Upper lobe of right lung (tissue), 1 donor: Measurements from ENCODE around the gene ANXA10. TPM values are rescaled to one million over a fixed set of nuclear protein-coding genes. Genes with fewer than 3 reads are reported as not detected.

Experiments used
- ATAC-seq: fragments of 200-7000 bp; cut with Tn5 transposase; one replicate; pipeline ENCODE4 v1.9.1; 2020; ENCODE audit warnings: mild to moderate bottlenecking, moderate library complexity
- DNase-seq: peaks from one replicate; pipeline ENCODE4 v3.0.0-alpha.2; 2020
- H3K27ac ChIP-seq: fragments of 200-600 bp; one replicate; pipeline ENCODE4 v1.8.0; 2022
- H3K27me3 ChIP-seq: fragments of 200-600 bp; one replicate; pipeline ENCODE4 v1.8.0; 2022; ENCODE audit warnings: mild to moderate bottlenecking
- H3K36me3 ChIP-seq: fragments of 200-600 bp; one replicate; pipeline ENCODE4 v1.8.0; 2022
- H3K4me1 ChIP-seq: fragments of 200-600 bp; one replicate; pipeline ENCODE4 v1.8.0; 2022
- H3K4me3 ChIP-seq: fragments of 200-600 bp; one replicate; pipeline ENCODE4 v1.8.0; 2022; ENCODE audit warnings: mild to moderate bottlenecking
- H3K9me3 ChIP-seq: fragments of 200-600 bp; one replicate; pipeline ENCODE4 v1.8.0; 2022
- intact Hi-C: fragments of 100-400 bp; cut with DNase I; formaldehyde crosslinking; loops from one replicate; pipeline ENCODE4 v1.11.0; 2022
- total RNA-seq: library from RNA; stranded (reverse); fragmentation: NEBNext Ultra II Directional; extraction: Animal tissue kit (Norgen Biotek cat#: 25700); gene quantifications from one replicate; pipeline ENCODE4 v1.2.1, GENCODE V29; 2021
- TF ChIP-seq, protein P1 (sequence below): fragments of 200-600 bp; IDR thresholded peaks from one replicate; pipeline ENCODE4 v1.8.0; 2022; ENCODE audit warnings: antibody characterized with exemption
- donor health status: DM: no; HTN: yes; CAD: no; lungs with severe emphysema.

Gene ANXA10
- total RNA-seq, 1 donor from 2014 or later = not detected

DNA sequence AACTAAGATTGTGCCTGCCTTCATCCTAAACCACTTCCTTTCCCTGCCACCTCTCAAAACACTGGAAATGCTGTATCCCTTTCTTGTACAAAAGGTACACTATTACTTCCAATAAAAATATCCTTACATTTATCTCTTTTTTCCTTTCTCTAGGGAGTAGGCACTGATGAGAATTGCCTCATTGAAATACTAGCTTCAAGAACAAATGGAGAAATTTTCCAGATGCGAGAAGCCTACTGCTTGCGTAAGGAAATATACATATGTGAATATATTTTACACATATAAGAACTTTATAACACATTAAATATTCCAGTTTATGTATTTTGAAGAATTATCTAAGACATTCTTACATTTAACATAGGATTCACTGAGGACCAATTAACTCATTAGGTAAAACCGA, 71.7 kb downstream of the ANXA10 start:
- no peaks in the 10 kb centered on the region for H3K9me3 ChIP-seq
- intact Hi-C loops = no loop called here
- H3K4me3 ChIP-seq = no peak overlapping the region
- no peak overlapping the region for H3K27ac ChIP-seq
- ATAC-seq (no peak), DNase-seq (no peak)
- H3K27me3 ChIP-seq = no peaks in the 10 kb centered on the region
- TF ChIP-seq, protein P1, sequence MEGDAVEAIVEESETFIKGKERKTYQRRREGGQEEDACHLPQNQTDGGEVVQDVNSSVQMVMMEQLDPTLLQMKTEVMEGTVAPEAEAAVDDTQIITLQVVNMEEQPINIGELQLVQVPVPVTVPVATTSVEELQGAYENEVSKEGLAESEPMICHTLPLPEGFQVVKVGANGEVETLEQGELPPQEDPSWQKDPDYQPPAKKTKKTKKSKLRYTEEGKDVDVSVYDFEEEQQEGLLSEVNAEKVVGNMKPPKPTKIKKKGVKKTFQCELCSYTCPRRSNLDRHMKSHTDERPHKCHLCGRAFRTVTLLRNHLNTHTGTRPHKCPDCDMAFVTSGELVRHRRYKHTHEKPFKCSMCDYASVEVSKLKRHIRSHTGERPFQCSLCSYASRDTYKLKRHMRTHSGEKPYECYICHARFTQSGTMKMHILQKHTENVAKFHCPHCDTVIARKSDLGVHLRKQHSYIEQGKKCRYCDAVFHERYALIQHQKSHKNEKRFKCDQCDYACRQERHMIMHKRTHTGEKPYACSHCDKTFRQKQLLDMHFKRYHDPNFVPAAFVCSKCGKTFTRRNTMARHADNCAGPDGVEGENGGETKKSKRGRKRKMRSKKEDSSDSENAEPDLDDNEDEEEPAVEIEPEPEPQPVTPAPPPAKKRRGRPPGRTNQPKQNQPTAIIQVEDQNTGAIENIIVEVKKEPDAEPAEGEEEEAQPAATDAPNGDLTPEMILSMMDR = no peak
- H3K4me1 ChIP-seq = no peaks in the 10 kb centered on the region
- no peaks in the 10 kb centered on the region for H3K36me3 ChIP-seq

DNA sequence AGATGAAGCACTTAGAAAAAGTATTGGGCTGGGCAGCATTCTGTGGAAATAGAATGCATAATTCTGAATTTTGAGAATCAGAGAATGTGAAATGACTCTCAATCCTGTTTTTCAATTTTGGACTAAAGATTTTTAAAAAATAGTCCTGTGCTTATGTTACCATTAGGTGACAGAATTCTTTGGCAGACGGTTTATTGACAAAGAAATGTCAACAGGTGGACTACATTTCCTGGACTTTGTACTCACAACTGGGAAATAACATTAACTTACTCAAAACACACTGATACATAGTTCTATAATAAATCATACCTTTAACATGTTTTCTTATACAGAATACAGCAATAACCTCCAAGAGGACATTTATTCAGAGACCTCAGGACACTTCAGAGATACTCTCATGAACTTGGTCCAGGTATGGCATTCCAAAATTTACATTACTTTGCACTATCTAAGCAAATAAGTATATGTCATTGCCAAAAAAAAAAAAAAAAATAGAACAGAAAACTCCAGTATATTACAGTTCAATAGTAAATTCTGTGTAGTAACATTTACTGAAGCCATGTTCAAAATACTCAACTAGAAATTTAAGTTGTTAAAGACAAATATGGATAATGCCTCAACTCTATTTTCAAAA, 72.7 kb downstream of the ANXA10 start:
- Histone ChIP-seq H3K27me3 (no peaks in the 10 kb centered on the region), H3K4me1 (no peaks in the 10 kb centered on the region), H3K27ac (no peak overlapping the region), H3K9me3 (no peaks in the 10 kb centered on the region), H3K4me3 (no peak overlapping the region), H3K36me3 (no peaks in the 10 kb centered on the region)
- intact Hi-C loops = no loop called here
- ATAC-seq = no peak
- TF ChIP-seq, protein P1 = no peak
- no peak for DNase-seq

DNA sequence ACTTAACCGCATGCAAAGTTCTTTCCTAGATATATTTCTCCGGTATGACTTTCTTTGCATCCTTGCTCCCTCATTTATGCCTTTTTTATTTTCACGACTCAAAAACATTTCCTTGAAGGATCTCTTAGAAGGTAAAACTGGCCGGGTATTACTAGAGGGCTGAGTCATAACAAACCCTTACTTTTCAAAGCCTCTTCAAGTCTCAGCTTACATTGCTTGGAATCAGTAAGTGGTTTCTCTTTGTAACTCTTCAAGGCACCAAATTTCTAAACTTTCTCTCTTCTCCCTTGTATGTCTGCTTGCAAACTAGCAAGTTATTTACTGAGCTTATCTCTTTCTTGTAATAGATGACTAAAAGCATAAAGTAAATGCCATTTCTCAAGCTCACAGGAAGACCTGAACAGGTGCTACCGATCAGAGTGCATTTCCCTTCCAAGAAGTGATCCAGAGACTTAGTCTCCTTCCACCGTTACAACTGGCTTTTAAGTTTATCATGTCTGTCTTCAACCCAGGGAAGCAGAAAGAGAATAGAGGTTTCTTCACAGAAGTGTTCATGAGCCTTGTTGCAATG, 75.5 kb downstream of the ANXA10 start:
- DNase-seq (no peak), ATAC-seq (peak; percentile 80)
- no peaks in the 10 kb centered on the region for H3K9me3 ChIP-seq
- H3K27me3 ChIP-seq = no peaks in the 10 kb centered on the region
- TF ChIP-seq, protein P1 = no peak
- H3K4me3 ChIP-seq = no peak overlapping the region
- no peak overlapping the region for H3K27ac ChIP-seq
- intact Hi-C loops = no loop called here
- no peaks in the 10 kb centered on the region for H3K36me3 ChIP-seq
- H3K4me1 ChIP-seq = no peaks in the 10 kb centered on the region

DNA sequence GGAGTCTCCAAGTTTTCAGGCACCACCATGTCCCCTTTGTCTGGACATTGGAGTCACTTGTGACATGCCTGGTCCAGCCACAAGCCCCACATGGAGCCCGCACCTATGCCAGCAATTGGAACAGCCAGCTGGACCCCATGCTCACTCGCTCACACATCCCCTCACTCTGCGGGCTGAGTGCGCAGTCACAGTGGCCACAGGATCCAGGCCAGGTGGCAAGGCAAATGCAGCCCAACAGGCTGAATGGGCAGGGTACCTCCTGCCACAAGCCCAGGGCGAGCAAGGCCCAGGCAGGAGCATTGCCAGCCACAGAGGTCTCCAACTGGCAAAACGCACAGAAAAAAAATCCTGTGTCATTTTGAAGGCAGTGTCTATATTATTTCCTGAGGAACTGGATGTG, 82.0 kb downstream of the ANXA10 start:
- TF ChIP-seq, protein P1 = no peak
- no peak for ATAC-seq
- Histone ChIP-seq H3K27me3 (no peaks in the 10 kb centered on the region), H3K4me1 (no peaks in the 10 kb centered on the region), H3K9me3 (no peaks in the 10 kb centered on the region), H3K27ac (no peak overlapping the region), H3K36me3 (no peaks in the 10 kb centered on the region), H3K4me3 (no peak overlapping the region)
- DNase-seq = no peak
- intact Hi-C loops = no loop called here

DNA sequence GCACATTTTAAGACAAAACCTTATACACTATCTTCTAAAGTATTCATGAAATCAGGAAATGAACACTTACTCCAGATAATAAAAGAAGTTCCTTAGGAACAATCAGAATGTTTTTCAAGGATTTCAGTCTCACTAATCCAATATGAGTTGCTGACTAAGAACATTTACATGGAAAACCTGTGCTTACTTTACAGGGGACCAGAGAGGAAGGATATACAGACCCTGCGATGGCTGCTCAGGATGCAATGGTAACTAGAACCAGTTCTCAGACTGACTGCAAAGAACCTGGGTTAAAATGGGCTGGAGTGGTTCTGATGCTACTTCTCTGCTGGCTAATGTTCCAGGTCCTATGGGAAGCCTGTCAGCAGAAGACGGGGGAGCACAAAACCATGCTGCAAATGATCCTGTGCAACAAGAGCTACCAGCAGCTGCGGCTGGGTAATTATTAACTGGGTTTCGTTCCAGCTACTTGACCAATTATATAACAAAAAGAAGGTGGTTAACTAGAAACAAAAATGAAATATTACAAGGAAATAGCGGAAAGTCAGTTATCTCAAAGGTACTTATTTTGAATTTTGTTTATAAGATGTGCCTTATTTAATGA, 85.3 kb downstream of the ANXA10 start:
- Histone ChIP-seq H3K9me3 (no peaks in the 10 kb centered on the region), H3K27ac (no peak overlapping the region), H3K4me3 (no peak overlapping the region), H3K27me3 (no peaks in the 10 kb centered on the region), H3K36me3 (no peaks in the 10 kb centered on the region), H3K4me1 (no peaks in the 10 kb centered on the region)
- intact Hi-C loops = no loop called here
- DNase-seq (no peak), ATAC-seq (no peak)
- TF ChIP-seq, protein P1 = no peak
